Measurements from ENCODE around the gene GPC6. TPM values are rescaled to one million over a fixed set of nuclear protein-coding genes. Genes with fewer than 3 reads are reported as not detected.

GPC6 gene
- total and polyA plus RNA-seq, 2 donors (not counting 3 experiments of a cell fraction or from before 2014, with no cell fraction given): 0.01 TPM; not detected in 1

- no peaks in the 10 kb centered on the region for H3K27me3 ChIP-seq (ENCODE audit: control insufficient read depth in 2 of 2, insufficient read depth in 2 of 2, low read length in 2 of 2)
- H3K4me2 ChIP-seq (ENCODE audit: insufficient read depth, low read length): no peak overlapping the region
- H3K27ac ChIP-seq (ENCODE audit: insufficient read depth, low read depth, low read length): no peak overlapping the region
- H2AFZ ChIP-seq (ENCODE audit: low read depth, low read length): no peak overlapping the region
- H3K36me3 ChIP-seq (ENCODE audit: control insufficient read depth in 2 of 2, extremely low read depth in 1 of 2, insufficient read depth in 2 of 2, low read length in 2 of 2): no peaks in the 10 kb centered on the region
- H3K9me3 ChIP-seq (replicated peaks; ENCODE audit: control insufficient read depth, insufficient read depth, low read length): peaks cover 7% of the 10 kb centered on the region
- TF ChIP-seq GATA2 (IDR thresholded peaks at IDR 0.05; ENCODE audit: insufficient read depth, insufficient read length, low read depth, low read length) (no peak), POLR2A (IDR thresholded peaks at IDR 0.05; ENCODE audit: low read depth, low read length) (no peak), JUN (IDR thresholded peaks at IDR 0.05; ENCODE audit: borderline replicate concordance, insufficient read depth, insufficient read length, low read depth) (no peak), POLR2AphosphoS5 (IDR thresholded peaks at IDR 0.05; ENCODE audit: insufficient read depth, low read depth, low read length) (no peak), EZH2 (IDR thresholded peaks at IDR 0.05; ENCODE audit: borderline replicate concordance, low read depth, low read length, severe bottlenecking) (no peak), CTCF (IDR thresholded peaks at IDR 0.05; ENCODE audit: extremely low read depth in 1 of 2, insufficient read depth in 1 of 2, low read depth in 1 of 2, low read length in 2 of 2) (no peak), MYC (IDR thresholded peaks at IDR 0.05; ENCODE audit: low read depth, low read length) (no peak), FOS (IDR thresholded peaks at IDR 0.05; ENCODE audit: borderline replicate concordance, insufficient read depth, low read length) (no peak), MAX (IDR thresholded peaks at IDR 0.05; ENCODE audit: insufficient read depth, insufficient read length) (no peak)
- H3K9ac ChIP-seq (replicated peaks; ENCODE audit: extremely low read depth, insufficient read depth, low read length): no peak overlapping the region
- H3K4me1 ChIP-seq (ENCODE audit: control insufficient read depth, extremely low read depth, insufficient read depth, low read length): no peaks in the 10 kb centered on the region
- H3K79me2 ChIP-seq (ENCODE audit: control insufficient read depth, insufficient read depth, low read length): no peaks in the 10 kb centered on the region
- FAIRE-seq (no peak), DNase-seq (ENCODE audit: low read depth, low spot score) (no peak)
- no TSS peak for BruUV-seq (replicated peaks)
- no peak overlapping the region for H3K4me3 ChIP-seq (replicated peaks in 1 of 3; ENCODE audit: insufficient read depth in 1 of 3, low read depth in 1 of 3, low read length in 3 of 3)
- dilution Hi-C loops (cut with MboI; ENCODE audit: extremely low pct_ligation_motif_present, low sequenced_read_pairs) (no loop called here), intact Hi-C loops (cut with micrococcal nuclease) (no loop called here)
- CTCF ChIA-PET: no interaction called here
- POLR2A ChIA-PET: no interaction called here
- H4K20me1 ChIP-seq (replicated peaks; ENCODE audit: control insufficient read depth, extremely low read depth, insufficient read depth, low read length): no peaks in the 10 kb centered on the region
- no peaks in the 10 kb centered on the region for H3K9me1 ChIP-seq (replicated peaks; ENCODE audit: control insufficient read depth, extremely low read depth, insufficient read depth, low read length)
These were observed 836.5 kb downstream of the GPC6 start for GRCh38 chr13:94063096-94063495.

All from endothelial cell of umbilical vein (primary cell).